ENCODE results near the gene CBY2.
A peak's percentile ranks its signal among the peaks of the same experiment; 100 is the strongest.

Gene CBY2

GRCh38 chr13:45717349-45717748, 15.2 kb downstream of the CBY2 start:
- in situ Hi-C loops (cut with MboI; ENCODE audit: low pct_unique_long_range_greater_than_20kb, low sequenced_read_pairs, unreplicated experiment): loop anchor here (5.0 to 25.0 kb wide), 2 partner anchors 95 to 205 kb away; no protein-coding TSS in a partner anchor
- no peak for DNase-seq (ENCODE audit: low spot score)
- TF ChIP-seq CTCF (IDR thresholded peaks at IDR 0.05; ENCODE audit: extremely low read depth, insufficient read depth, missing control alignments): no peak

- peak; percentile 79 for TF ChIP-seq CTCF (IDR thresholded peaks at IDR 0.05; ENCODE audit: extremely low read depth, insufficient read depth, missing control alignments)
- peak; percentile 71 for DNase-seq (ENCODE audit: low spot score)
- in situ Hi-C loops (cut with MboI; ENCODE audit: low pct_unique_long_range_greater_than_20kb, low sequenced_read_pairs, unreplicated experiment): loop anchor here (5.0 to 25.0 kb wide), 2 partner anchors 96 to 206 kb away; no protein-coding TSS in a partner anchor
Observed at GRCh38 chr13:45718063-45718462, 15.9 kb downstream of the CBY2 start.

- DNase-seq (ENCODE audit: low spot score): no peak
- no peak for TF ChIP-seq CTCF (IDR thresholded peaks at IDR 0.05; ENCODE audit: extremely low read depth, insufficient read depth, missing control alignments)
- in situ Hi-C loops (cut with MboI; ENCODE audit: low pct_unique_long_range_greater_than_20kb, low sequenced_read_pairs, unreplicated experiment): loop anchor here (5.0 to 25.0 kb wide), 2 partner anchors 97 to 207 kb away; no protein-coding TSS in a partner anchor
Observed at GRCh38 chr13:45718992-45719391, 16.9 kb downstream of the CBY2 start.

GRCh38 chr13:45721203-45721731, 19.1 kb downstream of the CBY2 start:
- TF ChIP-seq CTCF (IDR thresholded peaks at IDR 0.05; ENCODE audit: extremely low read depth, insufficient read depth, missing control alignments): no peak
- in situ Hi-C loops (cut with MboI; ENCODE audit: low pct_unique_long_range_greater_than_20kb, low sequenced_read_pairs, unreplicated experiment): loop anchor here (25.0 kb wide), 1 partner anchor 209 kb away; no protein-coding TSS in a partner anchor
- DNase-seq (ENCODE audit: low spot score): no peak

- no peak for DNase-seq (ENCODE audit: low spot score)
- TF ChIP-seq CTCF (IDR thresholded peaks at IDR 0.05; ENCODE audit: extremely low read depth, insufficient read depth, missing control alignments): no peak
- in situ Hi-C loops (cut with MboI; ENCODE audit: low pct_unique_long_range_greater_than_20kb, low sequenced_read_pairs, unreplicated experiment): loop anchor here (25.0 kb wide), 1 partner anchor 211 kb away; no protein-coding TSS in a partner anchor
Observed at GRCh38 chr13:45723798-45724197, 21.7 kb downstream of the CBY2 start.

- TF ChIP-seq CTCF (IDR thresholded peaks at IDR 0.05; ENCODE audit: extremely low read depth, insufficient read depth, missing control alignments): peak; percentile 46
- in situ Hi-C loops (cut with MboI; ENCODE audit: low pct_unique_long_range_greater_than_20kb, low sequenced_read_pairs, unreplicated experiment): no loop called here
- DNase-seq (ENCODE audit: low spot score): no peak
Observed at GRCh38 chr13:45728759-45729158, 26.6 kb downstream of the CBY2 start.
